ENCODE data around the gene SYNGR1. TPM values are rescaled to one million over a fixed set of nuclear protein-coding genes. Genes with fewer than 3 reads are reported as not detected.

SYNGR1 gene
- total RNA-seq, 1 experiment from 2014 or later: 47.7 TPM

- Histone ChIP-seq H3K4me3 (ENCODE audit: low read length) (no peak overlapping the region), H3K27ac (ENCODE audit: low read length) (no peak overlapping the region), H3K36me3 (ENCODE audit: insufficient read depth, low read length) (peaks cover 75% of the 10 kb centered on the region), H3K4me1 (ENCODE audit: low read length) (peaks cover 33% of the 10 kb centered on the region), H3K9ac (ENCODE audit: low read length) (no peak overlapping the region), H2AFZ (ENCODE audit: low read length) (no peak overlapping the region), H3K9me3 (ENCODE audit: low read length) (no peaks in the 10 kb centered on the region), H3K4me2 (ENCODE audit: low read depth, low read length, poor library complexity, severe bottlenecking) (no peak overlapping the region), H3K79me2 (ENCODE audit: low read length) (peaks cover 37% of the 10 kb centered on the region), H4K20me1 (ENCODE audit: insufficient read depth, low read depth, low read length) (peaks cover 89% of the 10 kb centered on the region), H3K9me2 (replicated peaks; ENCODE audit: insufficient read depth, low read length) (no peaks in the 10 kb centered on the region), H3K27me3 (ENCODE audit: low read length) (no peaks in the 10 kb centered on the region)
- no peak for DNase-seq
These were observed 35.4 kb upstream of the SYNGR1 start for GRCh38 chr22:39314251-39314971.

GRCh38 chr22:39315389-39315788 is 34.4 kb upstream of the SYNGR1 start:
- Histone ChIP-seq H3K9ac (ENCODE audit: low read length) (no peak overlapping the region), H3K4me2 (ENCODE audit: low read depth, low read length, poor library complexity, severe bottlenecking) (no peak overlapping the region), H3K27ac (ENCODE audit: low read length) (no peak overlapping the region), H3K36me3 (ENCODE audit: insufficient read depth, low read length) (peaks cover 71% of the 10 kb centered on the region), H3K4me1 (ENCODE audit: low read length) (peaks cover 33% of the 10 kb centered on the region), H4K20me1 (ENCODE audit: insufficient read depth, low read depth, low read length) (peaks cover 80% of the 10 kb centered on the region), H2AFZ (ENCODE audit: low read length) (no peak overlapping the region), H3K27me3 (ENCODE audit: low read length) (no peaks in the 10 kb centered on the region), H3K9me2 (replicated peaks; ENCODE audit: insufficient read depth, low read length) (no peaks in the 10 kb centered on the region), H3K79me2 (ENCODE audit: low read length) (peaks cover 37% of the 10 kb centered on the region), H3K9me3 (ENCODE audit: low read length) (no peaks in the 10 kb centered on the region), H3K4me3 (ENCODE audit: low read length) (no peak overlapping the region)
- DNase-seq: no peak

- Histone ChIP-seq H3K9ac (ENCODE audit: low read length) (0 out of 2 replicates have a peak overlapping the region, but pooled peaks have one; percentile 39), H3K4me2 (ENCODE audit: low read depth, low read length, poor library complexity, severe bottlenecking) (peak overlapping the region; percentile 94), H3K36me3 (ENCODE audit: insufficient read depth, low read length) (peaks cover 70% of the 10 kb centered on the region), H3K4me1 (ENCODE audit: low read length) (peaks cover 36% of the 10 kb centered on the region), H2AFZ (ENCODE audit: low read length) (no peak overlapping the region), H3K9me2 (replicated peaks; ENCODE audit: insufficient read depth, low read length) (no peaks in the 10 kb centered on the region), H3K9me3 (ENCODE audit: low read length) (no peaks in the 10 kb centered on the region), H3K4me3 (ENCODE audit: low read length) (peak overlapping the region; percentile 81), H4K20me1 (ENCODE audit: insufficient read depth, low read depth, low read length) (peaks cover 74% of the 10 kb centered on the region), H3K79me2 (ENCODE audit: low read length) (peaks cover 37% of the 10 kb centered on the region), H3K27ac (ENCODE audit: low read length) (peak overlapping the region; percentile 42; the same call in 1 of the 2 replicates), H3K27me3 (ENCODE audit: low read length) (no peaks in the 10 kb centered on the region)
- peak; percentile 81 for DNase-seq
These were observed 33.2 kb upstream of the SYNGR1 start for GRCh38 chr22:39316440-39317083.

- no peaks in the 10 kb centered on the region for H3K27me3 ChIP-seq (ENCODE audit: low read length)
- H3K9ac ChIP-seq (ENCODE audit: low read length): peak overlapping the region; percentile 39
- peak overlapping the region; percentile 94 for H3K4me2 ChIP-seq (ENCODE audit: low read depth, low read length, poor library complexity, severe bottlenecking)
- peak overlapping the region; percentile 81 for H3K4me3 ChIP-seq (ENCODE audit: low read length)
- no peaks in the 10 kb centered on the region for H3K9me2 ChIP-seq (replicated peaks; ENCODE audit: insufficient read depth, low read length)
- H3K9me3 ChIP-seq (ENCODE audit: low read length): no peaks in the 10 kb centered on the region
- peaks cover 63% of the 10 kb centered on the region for H3K36me3 ChIP-seq (ENCODE audit: insufficient read depth, low read length)
- no peak overlapping the region for H2AFZ ChIP-seq (ENCODE audit: low read length)
- H3K79me2 ChIP-seq (ENCODE audit: low read length): peaks cover 37% of the 10 kb centered on the region
- peaks cover 68% of the 10 kb centered on the region for H4K20me1 ChIP-seq (ENCODE audit: insufficient read depth, low read depth, low read length)
- peaks cover 36% of the 10 kb centered on the region for H3K4me1 ChIP-seq (ENCODE audit: low read length)
- DNase-seq: peak; percentile 93
- H3K27ac ChIP-seq (ENCODE audit: low read length): peak overlapping the region; percentile 87
These were observed 32.6 kb upstream of the SYNGR1 start for GRCh38 chr22:39317084-39317774.

- Histone ChIP-seq H3K4me2 (ENCODE audit: low read depth, low read length, poor library complexity, severe bottlenecking) (peak overlapping the region; percentile 94), H3K4me1 (ENCODE audit: low read length) (peaks cover 36% of the 10 kb centered on the region), H3K27me3 (ENCODE audit: low read length) (no peaks in the 10 kb centered on the region), H3K27ac (ENCODE audit: low read length) (peak overlapping the region; percentile 87), H3K4me3 (ENCODE audit: low read length) (peak overlapping the region; percentile 81), H4K20me1 (ENCODE audit: insufficient read depth, low read depth, low read length) (peaks cover 62% of the 10 kb centered on the region), H3K9ac (ENCODE audit: low read length) (peak overlapping the region; percentile 85), H3K9me3 (ENCODE audit: low read length) (no peaks in the 10 kb centered on the region), H2AFZ (ENCODE audit: low read length) (no peak overlapping the region), H3K36me3 (ENCODE audit: insufficient read depth, low read length) (peaks cover 57% of the 10 kb centered on the region), H3K9me2 (replicated peaks; ENCODE audit: insufficient read depth, low read length) (no peaks in the 10 kb centered on the region), H3K79me2 (ENCODE audit: low read length) (peaks cover 37% of the 10 kb centered on the region)
- DNase-seq: no peak
These were observed 31.9 kb upstream of the SYNGR1 start for GRCh38 chr22:39317775-39318506.

GRCh38 chr22:39318507-39319283 is 31.1 kb upstream of the SYNGR1 start:
- H3K27me3 ChIP-seq (ENCODE audit: low read length): no peaks in the 10 kb centered on the region
- H2AFZ ChIP-seq (ENCODE audit: low read length): no peak overlapping the region
- peak overlapping the region; percentile 94 for H3K4me2 ChIP-seq (ENCODE audit: low read depth, low read length, poor library complexity, severe bottlenecking)
- H3K4me1 ChIP-seq (ENCODE audit: low read length): peaks cover 36% of the 10 kb centered on the region
- H3K9ac ChIP-seq (ENCODE audit: low read length): peak overlapping the region; percentile 85
- H3K4me3 ChIP-seq (ENCODE audit: low read length): peak overlapping the region; percentile 81
- H3K79me2 ChIP-seq (ENCODE audit: low read length): peaks cover 37% of the 10 kb centered on the region
- no peaks in the 10 kb centered on the region for H3K9me2 ChIP-seq (replicated peaks; ENCODE audit: insufficient read depth, low read length)
- H3K27ac ChIP-seq (ENCODE audit: low read length): peak overlapping the region; percentile 87
- peaks cover 54% of the 10 kb centered on the region for H4K20me1 ChIP-seq (ENCODE audit: insufficient read depth, low read depth, low read length)
- no peaks in the 10 kb centered on the region for H3K9me3 ChIP-seq (ENCODE audit: low read length)
- peaks cover 51% of the 10 kb centered on the region for H3K36me3 ChIP-seq (ENCODE audit: insufficient read depth, low read length)
- DNase-seq: no peak

- Histone ChIP-seq H3K27ac (ENCODE audit: low read length) (peak within 1 kb of the TSS; percentile 95), H3K4me2 (ENCODE audit: low read depth, low read length, poor library complexity, severe bottlenecking) (peak within 1 kb of the TSS; percentile 99), H3K4me1 (ENCODE audit: low read length) (peaks cover 36% of the 10 kb centered on the region), H3K9ac (ENCODE audit: low read length) (peak within 1 kb of the TSS; percentile 99), H3K27me3 (ENCODE audit: low read length) (no peaks in the 10 kb centered on the region), H2AFZ (ENCODE audit: low read length) (peak within 1 kb of the TSS; percentile 100), H3K79me2 (ENCODE audit: low read length) (peaks cover 37% of the 10 kb centered on the region), H3K9me3 (ENCODE audit: low read length) (no peaks in the 10 kb centered on the region), H3K36me3 (ENCODE audit: insufficient read depth, low read length) (peaks cover 45% of the 10 kb centered on the region), H3K9me2 (replicated peaks; ENCODE audit: insufficient read depth, low read length) (no peaks in the 10 kb centered on the region), H3K4me3 (ENCODE audit: low read length) (peak within 1 kb of the TSS; percentile 81), H4K20me1 (ENCODE audit: insufficient read depth, low read depth, low read length) (peaks cover 47% of the 10 kb centered on the region)
- DNase-seq: peak; percentile 99
These were observed 30.3 kb upstream of the SYNGR1 start, which contains the start of gene RPL3 for GRCh38 chr22:39319284-39320022. RPL3 (minus strand) TSS chr22:39319623; CDS start chr22:39319597, 26 bp downstream.
